Keratinocyte (primary cell): Measurements from ENCODE around the gene PRPF4.

Source experiments
- CTCF ChIP-seq, 3 experiments: IDR thresholded peaks in 1 of 3; conservative IDR thresholded peaks in 1 of 3; optimal IDR thresholded peaks in 1 of 3; 2 replicates in 2 of 3; 3 replicates in 1 of 3; pipeline versions ENCODE3 to v1.5.1; 2011; ENCODE audit warnings: low read length in 3 of 3, mild to moderate bottlenecking in 3 of 3, moderate library complexity in 2 of 3, control low read depth in 1 of 3, inconsistent platforms in 1 of 3; ENCODE audit not compliant: insufficient read depth in 2 of 3; ENCODE audit errors: extremely low read depth in 1 of 3
- EZH2 ChIP-seq: IDR thresholded peaks from one replicate; pipeline ENCODE4 v1.6.1; 2012; ENCODE audit warnings: inconsistent platforms, mild to moderate bottlenecking, low read length, moderate library complexity

DNA sequence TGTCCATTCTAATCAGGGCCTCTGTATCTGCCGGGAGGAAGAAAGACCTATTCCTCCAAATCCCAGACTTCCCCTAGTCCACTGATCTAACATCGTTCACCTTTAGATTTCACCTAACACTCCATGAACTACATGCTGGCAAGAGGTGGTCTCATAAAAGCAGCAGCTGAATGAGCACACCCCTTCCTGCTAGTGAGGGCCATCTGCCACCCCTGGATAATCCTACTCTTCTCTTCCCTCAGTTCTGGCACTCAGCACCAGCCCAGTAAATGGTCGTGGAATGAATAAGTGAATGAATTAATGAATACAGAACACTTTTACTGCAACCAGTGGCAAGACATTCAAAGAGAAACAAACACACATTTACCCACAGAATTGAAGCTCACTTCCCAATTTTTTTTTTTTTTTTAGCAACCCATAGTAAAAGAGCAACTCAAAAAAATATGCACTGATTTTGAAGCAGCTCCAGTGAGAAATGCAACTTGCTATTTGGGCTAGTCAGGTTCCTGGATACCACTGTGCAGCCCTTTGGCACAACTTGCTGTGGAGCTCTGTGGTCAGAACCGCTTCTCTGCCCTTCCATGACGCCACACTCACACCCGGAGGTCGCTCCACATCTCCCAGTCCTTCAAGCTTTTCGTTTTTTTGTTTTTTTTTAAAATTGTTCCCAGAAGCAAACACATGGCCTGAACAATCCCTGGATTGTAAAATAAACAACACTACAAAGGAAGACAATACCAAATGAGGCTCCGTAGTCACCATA lies 21.5 kb downstream of the PRPF4 start:
- TF ChIP-seq CTCF (optimal IDR thresholded peaks at IDR 0.05 in 1 of 3, IDR thresholded peaks at IDR 0.05 in 1 of 3, conservative IDR thresholded peaks at IDR 0.05 in 1 of 3; ENCODE audit: extremely low read depth in 1 of 3, insufficient read depth in 2 of 3, low read length in 3 of 3) (no peak), EZH2 (no peak)
